HG03066 (cell line): ENCODE measurements around the gene EID2B.

ENCODE experiments used
- ATAC-seq: cut with Tn5 transposase; IDR thresholded peaks from one replicate; pipeline ENCODE4 v1.9.1; 2021; ENCODE audit warnings: low read depth; ENCODE audit not compliant: unreplicated experiment

EID2B gene

DNA sequence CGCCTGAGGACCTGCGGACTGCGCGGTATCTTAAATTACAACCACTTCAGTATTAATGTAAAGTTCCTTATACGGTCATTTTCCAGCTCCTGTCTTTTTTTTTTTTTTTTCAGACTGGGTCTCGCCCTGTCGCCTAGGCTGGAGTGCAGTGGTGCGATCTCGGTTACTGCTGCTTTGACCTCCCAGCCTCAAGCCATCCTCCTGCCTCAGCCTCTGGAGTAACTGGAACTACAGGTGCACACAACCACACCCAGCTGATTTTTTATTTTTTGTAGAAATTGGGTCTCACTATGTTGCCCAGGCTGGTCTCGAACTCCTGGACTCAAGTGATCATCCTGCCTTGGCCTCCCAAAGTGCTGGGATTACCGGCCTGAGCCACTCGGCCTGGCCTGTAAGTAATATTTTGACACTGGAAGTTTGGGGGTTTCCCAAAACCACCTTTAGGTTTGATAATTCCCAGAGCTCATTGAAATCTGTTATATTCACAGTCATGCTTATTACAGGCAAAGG is 406 bp upstream of the EID2B start:
- no peak for ATAC-seq

- ATAC-seq, result no peak
These were observed 819 bp downstream of the EID2B start for GRCh38 chr19:39531834-39532232.

DNA sequence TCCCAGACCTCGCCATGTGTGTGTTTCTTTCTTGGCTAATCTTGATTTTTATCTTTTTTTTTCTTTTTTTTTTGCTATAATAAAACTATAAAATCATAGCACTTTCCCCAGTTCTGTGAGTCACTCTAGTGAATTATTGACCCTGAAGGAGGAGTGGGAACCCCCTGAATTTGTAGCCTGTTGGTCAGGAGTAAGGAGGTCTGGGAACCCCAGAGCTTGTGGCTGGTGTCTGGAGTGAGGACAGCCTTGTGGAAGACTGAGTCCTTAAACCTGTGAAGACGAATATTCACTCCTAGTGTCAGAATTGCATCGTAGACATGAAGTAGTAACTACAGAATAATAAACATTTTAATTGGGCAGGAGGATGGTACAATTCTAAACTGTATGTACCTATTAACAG is 7.4 kb downstream of the EID2B start:
- ATAC-seq, result no peak

- ATAC-seq, result no peak
These were observed 8.2 kb downstream of the EID2B start for GRCh38 chr19:39524495-39524894.

GRCh38 chr19:39520541-39521484 is 11.8 kb downstream of the EID2B start:
- ATAC-seq, result no peak

- no peak for ATAC-seq
These were observed 13.7 kb downstream of the EID2B start for GRCh38 chr19:39518975-39519374.

DNA sequence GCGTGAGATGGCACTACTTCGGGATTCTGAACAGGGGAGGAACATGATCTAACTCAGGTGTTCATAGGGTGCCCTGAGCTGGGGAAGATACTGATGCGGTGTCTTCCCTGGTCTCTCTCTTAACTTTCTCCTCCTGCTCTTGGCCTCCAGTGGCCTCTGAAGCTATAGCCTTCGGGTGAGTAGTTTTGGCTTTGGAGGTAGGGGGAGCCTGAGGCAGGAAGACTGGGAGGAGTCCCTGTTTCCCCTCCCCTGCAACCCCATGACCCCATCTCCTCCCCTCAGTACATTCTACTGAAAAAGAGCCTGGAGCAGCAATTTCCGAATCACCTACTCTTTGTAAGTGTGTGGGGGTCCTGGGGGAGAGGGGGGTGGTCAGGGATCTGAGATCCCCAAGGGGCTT is 14.2 kb downstream of the EID2B start:
- no peak for ATAC-seq

DNA sequence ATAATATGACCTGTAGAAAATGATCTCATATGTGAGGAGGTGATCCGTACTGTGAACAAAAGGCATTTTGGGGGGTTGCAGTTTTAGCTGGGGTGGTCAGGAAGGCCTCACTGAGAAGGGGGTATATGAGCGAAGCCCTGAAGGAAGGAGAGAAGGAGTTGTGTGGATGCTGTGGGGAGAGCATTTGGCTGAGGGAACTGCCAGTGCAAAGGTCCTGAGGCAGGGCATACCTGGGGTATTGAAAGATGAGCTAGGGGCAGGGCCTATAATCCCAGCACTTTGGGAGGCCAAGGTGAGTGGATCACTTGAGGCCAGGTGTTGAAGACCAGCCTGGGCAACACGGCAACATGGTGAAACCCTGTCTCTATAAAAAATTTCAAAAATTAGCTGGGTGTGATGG is 15.2 kb downstream of the EID2B start:
- ATAC-seq, result no peak

GRCh38 chr19:39516270-39516669 is 16.4 kb downstream of the EID2B start:
- no peak for ATAC-seq

GRCh38 chr19:39515551-39516191 is 17.0 kb downstream of the EID2B start:
- ATAC-seq, result no peak

DNA sequence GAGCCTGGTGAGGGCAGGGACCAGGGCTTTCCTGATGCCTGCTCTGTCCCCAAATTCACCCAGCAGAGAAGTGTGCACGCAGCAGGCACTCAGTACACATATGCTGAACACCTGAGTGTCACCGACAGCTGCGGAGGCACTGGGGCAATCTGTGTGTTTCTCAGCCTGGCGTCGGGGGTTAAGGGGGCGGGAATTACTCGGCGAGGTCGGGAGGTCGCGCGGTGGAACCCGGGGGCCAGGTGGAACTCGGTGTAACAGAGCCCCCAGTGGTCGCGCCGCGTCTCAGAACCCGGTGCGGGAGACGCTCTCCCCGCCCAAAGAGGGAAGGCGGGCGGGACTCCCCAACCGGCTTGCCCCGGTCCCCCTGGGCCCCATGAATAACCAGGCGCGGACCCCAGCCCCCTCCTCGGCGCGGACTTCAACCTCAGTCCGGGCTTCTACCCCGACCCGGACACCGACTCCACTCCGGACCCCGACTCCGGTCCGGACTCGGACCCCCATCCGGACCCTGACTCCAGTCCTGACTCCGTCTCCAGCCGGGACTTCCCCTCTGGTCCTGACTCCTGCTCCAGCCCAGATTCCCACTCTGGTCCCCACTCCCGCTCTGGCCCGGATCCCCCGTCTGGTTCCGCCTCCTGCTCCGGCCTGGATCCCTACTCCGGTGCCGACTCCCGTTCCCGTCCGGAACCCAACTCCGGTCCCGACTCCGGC is 17.7 kb downstream of the EID2B start, which contains the start of gene SELENOV:
TSS of gene SELENOV (plus strand) at position 300 of the 711 bp plus-strand sequence. CDS start at position 374, 74 bp downstream.
- ATAC-seq, result no peak

- ATAC-seq, result no peak
These were observed 19.7 kb downstream of the EID2B start for GRCh38 chr19:39512988-39513387.

DNA sequence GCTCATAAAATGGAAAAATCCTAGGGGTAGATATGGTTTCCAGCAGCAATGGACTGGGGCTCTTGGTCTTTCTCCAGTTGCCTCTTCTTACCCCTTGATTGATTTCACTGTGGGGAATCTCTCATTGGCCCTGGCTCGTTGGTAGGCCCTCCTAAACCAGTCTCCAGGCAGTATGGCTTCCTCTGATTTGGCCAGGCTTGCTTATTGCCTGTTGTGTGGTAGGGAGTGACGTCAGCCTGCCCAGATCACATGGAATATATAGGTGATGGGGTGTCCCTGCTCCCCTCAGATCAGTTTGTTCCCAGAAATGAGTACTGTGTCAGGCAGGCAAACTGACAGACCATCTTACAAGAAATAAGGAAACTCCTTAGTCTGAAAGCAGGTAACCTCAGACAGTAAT is 23.4 kb downstream of the EID2B start:
- ATAC-seq, result no peak

- no peak for ATAC-seq
These were observed 24.0 kb downstream of the EID2B start for GRCh38 chr19:39508629-39509028.

DNA sequence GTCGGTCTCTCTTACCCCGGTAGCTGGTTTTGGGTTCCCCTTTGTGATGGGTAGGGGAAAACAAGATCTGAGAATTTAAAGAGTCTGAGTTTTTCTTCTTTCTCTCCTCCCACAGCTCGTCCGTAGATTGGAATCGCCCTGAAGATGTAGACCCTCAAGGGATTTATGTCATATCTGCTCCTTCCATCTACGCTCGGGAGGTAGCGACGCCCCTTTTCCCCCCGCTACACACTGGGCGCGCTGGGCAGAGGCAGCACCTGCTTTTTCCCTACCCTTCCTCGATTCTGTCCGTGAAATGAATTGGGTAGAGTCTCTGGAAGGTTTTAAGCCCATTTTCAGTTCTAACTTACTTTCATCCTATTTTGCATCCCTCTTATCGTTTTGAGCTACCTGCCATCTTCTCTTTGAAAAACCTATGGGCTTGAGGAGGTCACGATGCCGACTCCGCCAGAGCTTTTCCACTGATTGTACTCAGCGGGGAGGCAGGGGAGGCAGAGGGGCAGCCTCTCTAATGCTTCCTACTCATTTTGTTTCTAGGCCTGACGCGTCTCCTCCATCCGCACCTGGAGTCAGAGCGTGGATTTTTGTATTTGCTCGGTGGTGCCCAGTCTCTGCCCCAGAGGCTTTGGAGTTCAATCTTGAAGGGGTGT is 24.8 kb downstream of the EID2B start:
- no peak for ATAC-seq

DNA sequence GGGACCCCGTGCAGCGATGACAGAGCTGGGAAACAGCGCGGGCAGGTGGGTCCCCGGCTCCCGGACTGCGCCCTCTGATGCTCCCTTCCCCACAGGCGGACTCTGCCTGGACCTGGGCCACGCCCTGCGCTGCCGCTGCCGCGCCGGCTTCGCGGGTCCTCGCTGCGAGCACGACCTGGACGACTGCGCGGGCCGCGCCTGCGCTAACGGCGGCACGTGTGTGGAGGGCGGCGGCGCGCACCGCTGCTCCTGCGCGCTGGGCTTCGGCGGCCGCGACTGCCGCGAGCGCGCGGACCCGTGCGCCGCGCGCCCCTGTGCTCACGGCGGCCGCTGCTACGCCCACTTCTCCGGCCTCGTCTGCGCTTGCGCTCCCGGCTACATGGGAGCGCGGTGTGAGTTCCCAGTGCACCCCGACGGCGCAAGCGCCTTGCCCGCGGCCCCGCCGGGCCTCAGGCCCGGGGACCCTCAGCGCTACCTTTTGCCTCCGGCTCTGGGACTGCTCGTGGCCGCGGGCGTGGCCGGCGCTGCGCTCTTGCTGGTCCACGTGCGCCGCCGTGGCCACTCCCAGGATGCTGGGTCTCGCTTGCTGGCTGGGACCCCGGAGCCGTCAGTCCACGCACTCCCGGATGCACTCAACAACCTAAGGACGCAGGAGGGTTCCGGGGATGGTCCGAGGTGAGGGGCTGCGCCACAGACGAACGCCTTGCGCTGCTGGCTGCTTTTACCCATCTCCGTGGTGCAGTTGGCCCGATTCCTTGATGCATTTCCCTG is 25.5 kb downstream of the EID2B start:
- ATAC-seq, result no peak

- ATAC-seq, result no peak
These were observed 26.1 kb downstream of the EID2B start for GRCh38 chr19:39506598-39506943.

GRCh38 chr19:39502640-39503417 is 29.8 kb downstream of the EID2B start:
- ATAC-seq, result no peak

GRCh38 chr19:39501340-39501739 is 31.3 kb downstream of the EID2B start:
- no peak for ATAC-seq
